Stomach (tissue), 9 donors: ENCODE measurements around the gene SHISA3. TPM values are rescaled to one million over a fixed set of nuclear protein-coding genes. Genes with fewer than 3 reads are reported as not detected.
A peak's percentile ranks its signal among the peaks of the same experiment; 100 is the strongest.

Source experiments
- DNase-seq, 2 donors: peaks; one replicate each; pipeline versions ENCODE4 v3.0.0 to v3.0.0-alpha.2; 2013 to 2019
- H3K27ac ChIP-seq, 5 donors: fragments of 200-600 bp in 4 of 5; sonication (generic) in 4 of 5; one replicate each; pipeline ENCODE4 v1.5.1; 2013 to 2019; ENCODE audit warnings: mild to moderate bottlenecking in 1 of 5, moderate library complexity in 1 of 5
- H3K27me3 ChIP-seq, 3 donors: fragments of 200-600 bp; sonication (generic); one replicate each; pipeline ENCODE4 v1.5.1; 2017 to 2019; ENCODE audit warnings: mixed run types in 1 of 3
- H3K36me3 ChIP-seq, 4 donors: fragments of 200-600 bp; sonication (generic); 1 replicate in 3 of 4; 2 replicates in 1 of 4; pipeline ENCODE4 v1.5.1; 2016 to 2019
- H3K4me1 ChIP-seq, 4 donors: fragments of 200-600 bp; sonication (generic); one replicate each; pipeline ENCODE4 v1.5.1; 2016 to 2019
- H3K4me3 ChIP-seq, 4 donors: fragments of 200-600 bp; sonication (generic) in 3 of 4; one replicate each; pipeline ENCODE4 v1.5.1; 2016 to 2019; ENCODE audit warnings: mild to moderate bottlenecking in 1 of 4
- H3K9me3 ChIP-seq, 4 donors: fragments of 200-600 bp; sonication (generic); one replicate each; pipeline ENCODE4 v1.5.1; 2016 to 2019
- CTCF ChIP-seq, 7 experiments: fragments of 450-650 bp in 4 of 7; fragments of 200-600 bp in 3 of 7; sonication (generic) in 3 of 7; IDR thresholded peaks; one replicate each; pipeline ENCODE4 v1.5.1; 2016 to 2019; ENCODE audit warnings: antibody characterized with exemption in 7 of 7, control low read depth in 2 of 7, mild to moderate bottlenecking in 1 of 7
- EP300 ChIP-seq: sonication (generic); formaldehyde crosslinking; IDR thresholded peaks from one replicate; pipeline ENCODE4 v1.6.1; 2017; ENCODE audit warnings: antibody characterized with exemption
- POLR2A ChIP-seq, 4 donors: fragments of 450-650 bp; IDR thresholded peaks; one replicate each; pipeline ENCODE4 v1.6.1; 2016; ENCODE audit warnings: antibody characterized with exemption in 4 of 4, control low read depth in 2 of 4, mild to moderate bottlenecking in 1 of 4, moderate library complexity in 1 of 4
- POLR2AphosphoS5 ChIP-seq, 3 donors: sonication (generic); formaldehyde crosslinking; IDR thresholded peaks; one replicate each; pipeline ENCODE4 v1.6.1; 2016; ENCODE audit warnings: antibody characterized with exemption in 3 of 3
- WGBS, 5 donors: extraction: QIAGEN DNeasy Blood & Tissue Kit in 3 of 5; methylation state at CpG; one replicate each; pipeline versions ENCODE4 v1.1.5 to v1.1.7; 2013 to 2018; 5-methylcytosine and 5-hydroxymethylcytosine counted together
- intact Hi-C: fragments of 100-400 bp; cut with DNase I; formaldehyde crosslinking; loops from one replicate; pipeline ENCODE4 v1.15.1; 2023; ENCODE audit warnings: low total_unique reads
- polyA plus RNA-seq, 3 donors: library from polyadenylated mRNA; stranded (reverse); fragments of 200-250 nt; gene quantifications; one replicate each; pipeline ENCODE4 v1.2.3, GENCODE V29; 2013
- total RNA-seq, 5 donors: library from RNA; depleted of rRNA; stranded (reverse); fragments of >200 nt; gene quantifications; one replicate each; pipeline versions ENCODE4 v1.1.0 to v1.2.3, GENCODE V29; 2014 to 2016
- donor health status: healthy with polysubstance abuse.
- donor health status: Bipolar disorder and iron deficiency.
- donor health status: healthy.

The SHISA3 gene
- total and polyA plus RNA-seq, 8 donors: 0.44 to 8.4 (median 1.7) TPM; not detected in 1

GRCh38 chr4:42399393-42399792 is 2.1 kb downstream of the SHISA3 start:
- TF ChIP-seq POLR2AphosphoS5 (IDR thresholded peaks at IDR 0.05) (no peak), EP300 (no peak), POLR2A (IDR thresholded peaks at IDR 0.05) (no peak), CTCF (IDR thresholded peaks at IDR 0.05) (no peak)
- WGBS, 5 donors: 8 to 47% (median 24%) methylated on average over 10 of the region's 10 CpGs
- Histone ChIP-seq H3K9me3 (no peaks in the 10 kb centered on the region), H3K4me1 (peaks cover 29 to 33% (median 31%) of the 10 kb centered on the region in 4 donors), H3K36me3 (no peaks in the 10 kb centered on the region), H3K4me3 (peak overlapping the region in 3 of 4 donors; percentile 49 to 68 (median 61)), H3K27me3 (peaks cover 0 to 91% (median 44%) of the 10 kb centered on the region in 3 donors), H3K27ac (no peak overlapping the region)
- peak in 1 of 2 donors; percentile 21 for DNase-seq
- intact Hi-C loops: no loop called here

GRCh38 chr4:42401171-42401570 is 3.9 kb downstream of the SHISA3 start:
- 54 to 86% (median 59%) methylated on average over 9 of the region's 9 CpGs for WGBS, 5 donors
- Histone ChIP-seq H3K4me3 (no peak overlapping the region), H3K36me3 (no peaks in the 10 kb centered on the region), H3K9me3 (no peaks in the 10 kb centered on the region), H3K27ac (no peak overlapping the region), H3K4me1 (peaks cover 29 to 33% (median 31%) of the 10 kb centered on the region in 4 donors), H3K27me3 (peaks cover 0 to 74% (median 44%) of the 10 kb centered on the region in 3 donors)
- peak in 1 of 2 donors; percentile 55 for DNase-seq
- no peak for TF ChIP-seq POLR2A (IDR thresholded peaks at IDR 0.05)
- TF ChIP-seq EP300: no peak
- no peak for TF ChIP-seq POLR2AphosphoS5 (IDR thresholded peaks at IDR 0.05)
- TF ChIP-seq CTCF (IDR thresholded peaks at IDR 0.05): no peak
- intact Hi-C loops: no loop called here

- DNase-seq: no peak
- Histone ChIP-seq H3K9me3 (no peaks in the 10 kb centered on the region), H3K4me1 (peaks cover 2 to 5% (median 4%) of the 10 kb centered on the region in 4 donors), H3K27ac (no peak overlapping the region), H3K27me3 (peaks cover 0 to 45% (median 16%) of the 10 kb centered on the region in 3 donors), H3K36me3 (no peaks in the 10 kb centered on the region), H3K4me3 (no peak overlapping the region)
- TF ChIP-seq POLR2AphosphoS5 (IDR thresholded peaks at IDR 0.05): no peak
- no peak for TF ChIP-seq EP300
- no peak for TF ChIP-seq POLR2A (IDR thresholded peaks at IDR 0.05)
- no peak for TF ChIP-seq CTCF (IDR thresholded peaks at IDR 0.05)
- 79 to 86% (median 84%) methylated on average over 6 of the region's 6 CpGs for WGBS, 5 donors
- intact Hi-C loops: no loop called here
Observed at GRCh38 chr4:42404001-42404400, 6.7 kb downstream of the SHISA3 start.

GRCh38 chr4:42410446-42410845 is 13.2 kb downstream of the SHISA3 start:
- WGBS, 5 donors: 75 to 85% (median 81%) methylated on average over 3 of the region's 3 CpGs
- no peak overlapping the region for H3K27ac ChIP-seq
- H3K36me3 ChIP-seq: peaks cover 0 to 31% (median 22%) of the 10 kb centered on the region in 4 donors
- no peaks in the 10 kb centered on the region for H3K4me1 ChIP-seq
- no peak overlapping the region for H3K4me3 ChIP-seq
- H3K9me3 ChIP-seq: no peaks in the 10 kb centered on the region
- intact Hi-C loops: no loop called here
- H3K27me3 ChIP-seq: no peaks in the 10 kb centered on the region
- TF ChIP-seq CTCF (IDR thresholded peaks at IDR 0.05) (no peak), POLR2AphosphoS5 (IDR thresholded peaks at IDR 0.05) (no peak), EP300 (no peak), POLR2A (IDR thresholded peaks at IDR 0.05) (no peak)
- no peak for DNase-seq
